Liver (tissue), 9 donors: Measurements from ENCODE around the gene ACTRT2. TPM values are rescaled to one million over a fixed set of nuclear protein-coding genes. Genes with fewer than 3 reads are reported as not detected.

Source experiments
- DNase-seq: peaks from one replicate; pipeline ENCODE4 v3.0.0-alpha.2; 2017; ENCODE audit warnings: low spot score
- H3K27ac ChIP-seq, 2 donors: one replicate each; pipeline ENCODE4 v1.7.0; 2013; ENCODE audit warnings: inconsistent platforms in 2 of 2, low read length in 2 of 2, control low read depth in 1 of 2, low read depth in 1 of 2, mild to moderate bottlenecking in 1 of 2
- H3K27me3 ChIP-seq, 4 donors: one replicate each; pipeline versions ENCODE4 v1.6.1 to v1.7.0; 2013; ENCODE audit warnings: low read length in 3 of 4, inconsistent platforms in 1 of 4, mild to moderate bottlenecking in 1 of 4, moderate library complexity in 1 of 4; ENCODE audit not compliant: control insufficient read depth in 4 of 4, insufficient read depth in 4 of 4
- H3K36me3 ChIP-seq, 4 donors: one replicate each; pipeline versions ENCODE4 v1.6.1 to v1.7.0; 2013; ENCODE audit warnings: low read length in 3 of 4, mild to moderate bottlenecking in 3 of 4, low read depth in 1 of 4, moderate library complexity in 1 of 4; ENCODE audit not compliant: control insufficient read depth in 4 of 4, insufficient read depth in 3 of 4
- H3K4me1 ChIP-seq, 4 donors: one replicate each; pipeline versions ENCODE4 v1.6.1 to v1.7.0; 2013; ENCODE audit warnings: low read length in 3 of 4, mild to moderate bottlenecking in 3 of 4, moderate library complexity in 1 of 4; ENCODE audit not compliant: control insufficient read depth in 4 of 4, insufficient read depth in 4 of 4
- H3K4me3 ChIP-seq, 3 donors: one replicate each; pipeline versions ENCODE4 v1.6.1 to v1.7.0; 2013; ENCODE audit warnings: low read length in 3 of 3, control low read depth in 1 of 3, low read depth in 1 of 3, mild to moderate bottlenecking in 1 of 3
- H3K9ac ChIP-seq, 2 donors: one replicate each; pipeline ENCODE4 v1.7.0; 2013; ENCODE audit warnings: low read length in 2 of 2, mild to moderate bottlenecking in 2 of 2, moderate library complexity in 2 of 2, control low read depth in 1 of 2, low read depth in 1 of 2
- H3K9me3 ChIP-seq, 4 donors: one replicate each; pipeline versions ENCODE4 v1.6.1 to v1.7.0; 2013; ENCODE audit warnings: low read length in 3 of 4; ENCODE audit not compliant: control insufficient read depth in 4 of 4
- ATF3 ChIP-seq: IDR thresholded peaks from 2 replicates; pipeline ENCODE4 v1.6.1; 2016; ENCODE audit warnings: antibody characterized with exemption
- CTCF ChIP-seq: fragments of 150-350 bp; IDR thresholded peaks from 2 replicates; pipeline ENCODE4 v1.5.1; 2017; ENCODE audit warnings: improper control_type of control experiment, low read depth, low read length; ENCODE audit not compliant: missing input control
- EGR1 ChIP-seq, 2 donors: IDR thresholded peaks; 2 replicates each; pipeline ENCODE4 v1.6.1; 2016 to 2018; ENCODE audit warnings: antibody characterized with exemption in 2 of 2, low read depth in 2 of 2
- FOXA1 ChIP-seq: IDR thresholded peaks from 2 replicates; pipeline ENCODE4 v1.6.1; 2016; ENCODE audit warnings: antibody characterized with exemption
- FOXA2 ChIP-seq: IDR thresholded peaks from 2 replicates; pipeline ENCODE4 v1.6.1; 2016; ENCODE audit warnings: antibody characterized with exemption
- GABPA ChIP-seq, 2 donors: IDR thresholded peaks in 1 of 2; conservative IDR thresholded peaks in 1 of 2; 2 replicates each; pipeline ENCODE4 v1.6.1; 2016; ENCODE audit warnings: antibody characterized with exemption in 2 of 2, mild to moderate bottlenecking in 1 of 2, moderate library complexity in 1 of 2
- HNF4A ChIP-seq, 2 donors: conservative IDR thresholded peaks; 2 replicates each; pipeline ENCODE4 v1.6.1; 2016; ENCODE audit warnings: antibody characterized with exemption in 2 of 2, mild to moderate bottlenecking in 2 of 2
- HNF4G ChIP-seq: IDR thresholded peaks from 2 replicates; pipeline ENCODE4 v1.6.1; 2016; ENCODE audit warnings: antibody characterized with exemption
- JUND ChIP-seq, 2 donors: IDR thresholded peaks; 2 replicates each; pipeline ENCODE4 v1.6.1; 2016; ENCODE audit warnings: antibody characterized with exemption in 2 of 2
- MAX ChIP-seq: IDR thresholded peaks from 2 replicates; pipeline ENCODE4 v1.6.1; 2016; ENCODE audit warnings: antibody characterized with exemption
- NR2F2 ChIP-seq: IDR thresholded peaks from 2 replicates; pipeline ENCODE4 v1.6.1; 2016; ENCODE audit warnings: antibody characterized with exemption
- RAD21 ChIP-seq, 2 donors: IDR thresholded peaks; 2 replicates each; pipeline ENCODE4 v1.6.1; 2016; ENCODE audit warnings: antibody characterized with exemption in 2 of 2, mild to moderate bottlenecking in 2 of 2
- REST ChIP-seq: IDR thresholded peaks from 2 replicates; pipeline ENCODE4 v1.6.1; 2016; ENCODE audit warnings: antibody characterized with exemption, mild to moderate bottlenecking
- RXRA ChIP-seq, 2 donors: IDR thresholded peaks; 2 replicates each; pipeline ENCODE4 v1.6.1; 2017 to 2018; ENCODE audit warnings: antibody characterized with exemption in 2 of 2, mild to moderate bottlenecking in 1 of 2
- SP1 ChIP-seq: IDR thresholded peaks from 2 replicates; pipeline ENCODE4 v1.6.1; 2018; ENCODE audit warnings: antibody characterized with exemption, mild to moderate bottlenecking
- TAF1 ChIP-seq: conservative IDR thresholded peaks from 2 replicates; pipeline ENCODE4 v1.6.1; 2016; ENCODE audit warnings: antibody characterized with exemption, mild to moderate bottlenecking
- YY1 ChIP-seq: IDR thresholded peaks from 2 replicates; pipeline ENCODE4 v1.6.1; 2016; ENCODE audit warnings: antibody characterized with exemption, mild to moderate bottlenecking
- ZBTB33 ChIP-seq: IDR thresholded peaks from 2 replicates; pipeline ENCODE4 v1.6.1; 2016; ENCODE audit warnings: antibody characterized with exemption
- WGBS: extraction: QIAGEN DNeasy Blood & Tissue Kit; methylation state at CpG from one replicate; pipeline ENCODE4 v1.1.7; 2013; 5-methylcytosine and 5-hydroxymethylcytosine counted together
- polyA plus RNA-seq, 2 donors: library from polyadenylated mRNA; stranded (reverse) in 1 of 2; unstranded in 1 of 2; fragments of 200-250 nt in 1 of 2; fragments of >200 nt in 1 of 2; fragmentation: Nextera tagmentation in 1 of 2; extraction: Ambion mirVana in 1 of 2; gene quantifications; one replicate each; pipeline versions ENCODE4 v1.2.1 to v1.2.3, GENCODE V29; 2013 to 2015
- total RNA-seq, 2 donors: library from RNA; depleted of rRNA; stranded (reverse); fragments of >200 nt; gene quantifications; one replicate each; pipeline ENCODE4 v1.2.3, GENCODE V29; 2014
- donor health status: healthy.
- donor health status: healthy.
- donor health status: healthy.
- donor health status: healthy.
- donor health status: healthy.

The ACTRT2 gene
- total and polyA plus RNA-seq, 4 donors = not detected

GRCh38 chr1:3030663-3031381 lies 9.6 kb downstream of the ACTRT2 start:
- H3K27me3 ChIP-seq = peaks cover 0 to 7% (median 0%) of the 10 kb centered on the region in 4 donors
- no peak for DNase-seq
- no peak for TF ChIP-seq JUND (IDR thresholded peaks at IDR 0.05)
- no peak for TF ChIP-seq NR2F2
- no peak for TF ChIP-seq FOXA1
- TF ChIP-seq TAF1 = no peak
- TF ChIP-seq RAD21 (IDR thresholded peaks at IDR 0.05) = no peak
- TF ChIP-seq EGR1 (IDR thresholded peaks at IDR 0.05; ENCODE audit: low read depth in 2 of 2) = no peak
- TF ChIP-seq FOXA2 = no peak
- TF ChIP-seq YY1 = no peak
- no peak for TF ChIP-seq MAX
- no peak for TF ChIP-seq ZBTB33
- no peak for TF ChIP-seq HNF4G
- TF ChIP-seq ATF3 = no peak
- TF ChIP-seq GABPA (IDR thresholded peaks at IDR 0.05 in 1 of 2, conservative IDR thresholded peaks at IDR 0.05 in 1 of 2) = no peak
- no peak for TF ChIP-seq SP1
- TF ChIP-seq REST = no peak
- TF ChIP-seq HNF4A (conservative IDR thresholded peaks at IDR 0.05) = no peak
- no peak for TF ChIP-seq RXRA (IDR thresholded peaks at IDR 0.05)
- TF ChIP-seq CTCF = no peak
- H3K36me3 ChIP-seq = no peaks in the 10 kb centered on the region
- no peak overlapping the region for H3K4me3 ChIP-seq
- no peak overlapping the region for H3K27ac ChIP-seq
- no peak overlapping the region for H3K9ac ChIP-seq
- no peaks in the 10 kb centered on the region for H3K9me3 ChIP-seq
- 78% methylated on average over 22 of the region's 22 CpGs for WGBS
- no peaks in the 10 kb centered on the region for H3K4me1 ChIP-seq
